Neural cell (in vitro differentiated cells): ENCODE data around the gene OBP2A.

Experiments used
- CTCF ChIP-seq: fragments of 450-650 bp; IDR thresholded peaks from 2 replicates; pipeline ENCODE4 v1.5.1; 2014; ENCODE audit warnings: antibody characterized with exemption, mild to moderate bottlenecking, moderate library complexity; ENCODE audit not compliant: poor library complexity, severe bottlenecking
- EP300 ChIP-seq: fragments of 450-650 bp; conservative IDR thresholded peaks from 2 replicates; pipeline ENCODE4 v1.6.1; 2014; ENCODE audit warnings: antibody characterized with exemption, mild to moderate bottlenecking, moderate library complexity; ENCODE audit not compliant: poor library complexity, severe bottlenecking
- MXI1 ChIP-seq: fragments of 450-650 bp; conservative IDR thresholded peaks from 2 replicates; pipeline ENCODE4 v1.6.1; 2014; ENCODE audit warnings: antibody characterized with exemption, mild to moderate bottlenecking; ENCODE audit not compliant: poor library complexity, severe bottlenecking

GRCh38 chr9:135500071-135500524, 45.8 kb upstream of the OBP2A start:
- TF ChIP-seq MXI1 (no peak), CTCF (no peak), EP300 (no peak)
